DOHH2 (cell line): ENCODE results near the gene NRF1.

Experiments
- H3F3A ChIP-seq: fragments of 200-600 bp; sonication (generic), shearing (Covaris generic); 2 replicates; pipeline ENCODE4 v1.6.0; 2016; ENCODE audit warnings: antibody characterized with exemption, mild to moderate bottlenecking; ENCODE audit not compliant: control insufficient read depth, insufficient read depth
- H3K27ac ChIP-seq: fragments of 200-600 bp; sonication (generic); 2 replicates; pipeline ENCODE4 v1.5.1; 2014; ENCODE audit warnings: low read depth, mild to moderate bottlenecking, low read length, moderate library complexity
- H3K27me3 ChIP-seq: fragments of 200-600 bp; sonication (generic); 2 replicates; pipeline ENCODE4 v1.6.1; 2014; ENCODE audit warnings: mild to moderate bottlenecking, low read length, mixed read lengths; ENCODE audit not compliant: control insufficient read depth
- H3K36me3 ChIP-seq: fragments of 200-600 bp; sonication (generic); 2 replicates; pipeline ENCODE4 v1.6.1; 2014; ENCODE audit warnings: mild to moderate bottlenecking, low read length, moderate library complexity, mixed read lengths; ENCODE audit not compliant: control insufficient read depth
- H3K4me1 ChIP-seq: fragments of 200-600 bp; sonication (generic); 2 replicates; pipeline ENCODE4 v1.6.1; 2014; ENCODE audit warnings: mild to moderate bottlenecking, low read length, mixed read lengths; ENCODE audit not compliant: control insufficient read depth
- H3K4me2 ChIP-seq: fragments of 200-600 bp; sonication (generic); 2 replicates; pipeline ENCODE4 v1.6.0; 2014; ENCODE audit warnings: mild to moderate bottlenecking, low read length, moderate library complexity
- H3K4me3 ChIP-seq: fragments of 200-600 bp; sonication (generic); 2 replicates; pipeline ENCODE4 v1.5.1; 2014; ENCODE audit warnings: mild to moderate bottlenecking, low read length, mixed read lengths
- H3K79me2 ChIP-seq: fragments of 200-600 bp; sonication (generic); 2 replicates; pipeline ENCODE4 v1.6.1; 2014; ENCODE audit warnings: mild to moderate bottlenecking, low read length, mixed read lengths; ENCODE audit not compliant: control insufficient read depth
- H3K9me2 ChIP-seq: fragments of 200-600 bp; sonication (generic); replicated peaks from 2 replicates; pipeline ENCODE4 v1.6.1; 2014; ENCODE audit warnings: mild to moderate bottlenecking, low read length, mixed read lengths; ENCODE audit not compliant: control insufficient read depth
- H3K9me3 ChIP-seq: fragments of 200-600 bp; sonication (generic); 2 replicates; pipeline ENCODE4 v1.6.1; 2014; ENCODE audit warnings: antibody characterized with exemption, low read length, mixed read lengths; ENCODE audit not compliant: control insufficient read depth, insufficient read depth
- H4K20me1 ChIP-seq: fragments of 200-600 bp; sonication (generic); 2 replicates; pipeline ENCODE4 v1.6.0; 2014; ENCODE audit warnings: low read depth, mild to moderate bottlenecking, antibody characterized with exemption, low read length, moderate library complexity; ENCODE audit not compliant: control insufficient read depth, insufficient read depth
- CTCF ChIP-seq: fragments of 200-600 bp; sonication (generic); IDR thresholded peaks from one replicate; pipeline ENCODE4 v1.5.1; 2014; ENCODE audit warnings: antibody characterized with exemption, mild to moderate bottlenecking, low read depth, low read length; ENCODE audit not compliant: poor library complexity, severe bottlenecking
- EZH2phosphoT487 ChIP-seq: fragments of 200-600 bp; sonication (generic); IDR thresholded peaks from 2 replicates; pipeline ENCODE4 v1.6.1; 2017; ENCODE audit warnings: borderline replicate concordance, mild to moderate bottlenecking, antibody characterized with exemption, low read length, moderate library complexity, mixed read lengths

NRF1 gene

GRCh38 chr7:129650056-129650758 lies 38.7 kb downstream of the NRF1 start:
- H3K4me1 ChIP-seq: no peaks in the 10 kb centered on the region
- H3K27ac ChIP-seq: no peak overlapping the region
- H3K4me2 ChIP-seq: no peak overlapping the region
- no peaks in the 10 kb centered on the region for H4K20me1 ChIP-seq
- peaks cover 30% of the 10 kb centered on the region for H3K79me2 ChIP-seq
- H3K9me3 ChIP-seq: no peaks in the 10 kb centered on the region
- no peaks in the 10 kb centered on the region for H3K9me2 ChIP-seq
- no peaks in the 10 kb centered on the region for H3K27me3 ChIP-seq
- TF ChIP-seq EZH2phosphoT487 (no peak), CTCF (no peak)
- no peaks in the 10 kb centered on the region for H3F3A ChIP-seq
- no peak overlapping the region for H3K4me3 ChIP-seq
- 0 out of 2 replicates have a peak, but pooled peaks cover 3% of the 10 kb centered on the region for H3K36me3 ChIP-seq

GRCh38 chr7:129652914-129653313 lies 41.4 kb downstream of the NRF1 start:
- TF ChIP-seq CTCF (no peak), EZH2phosphoT487 (no peak)
- H3K4me2 ChIP-seq: no peak overlapping the region
- H3K36me3 ChIP-seq: peaks cover 13% of the 10 kb centered on the region
- H3K9me3 ChIP-seq: no peaks in the 10 kb centered on the region
- H3K27me3 ChIP-seq: no peaks in the 10 kb centered on the region
- no peaks in the 10 kb centered on the region for H3F3A ChIP-seq
- peaks cover 33% of the 10 kb centered on the region for H3K79me2 ChIP-seq
- H3K27ac ChIP-seq: no peak overlapping the region
- no peaks in the 10 kb centered on the region for H3K9me2 ChIP-seq
- no peaks in the 10 kb centered on the region for H4K20me1 ChIP-seq
- peaks cover 8% of the 10 kb centered on the region for H3K4me1 ChIP-seq
- no peak overlapping the region for H3K4me3 ChIP-seq

GRCh38 chr7:129655811-129656210 lies 44.3 kb downstream of the NRF1 start:
- Histone ChIP-seq H3K36me3 (peaks cover 34% of the 10 kb centered on the region), H3K4me1 (peaks cover 8% of the 10 kb centered on the region), H3K27me3 (no peaks in the 10 kb centered on the region), H3K79me2 (peaks cover 23% of the 10 kb centered on the region), H3F3A (no peaks in the 10 kb centered on the region), H3K27ac (no peak overlapping the region), H3K9me2 (no peaks in the 10 kb centered on the region), H4K20me1 (no peaks in the 10 kb centered on the region), H3K9me3 (peaks cover 12% of the 10 kb centered on the region), H3K4me3 (no peak overlapping the region), H3K4me2 (no peak overlapping the region)
- TF ChIP-seq CTCF (no peak), EZH2phosphoT487 (no peak)
